SK-N-MC (cell line): ENCODE measurements around the gene NRBF2.

ENCODE experiments used
- EZH2 ChIP-seq: fragments of 200-600 bp; sonication (generic); IDR thresholded peaks from one replicate; pipeline ENCODE4 v1.6.1; 2017; ENCODE audit warnings: antibody characterized with exemption
- FOXP2 ChIP-seq: optimal IDR thresholded peaks from 2 replicates; pipeline ENCODE3; 2011; ENCODE audit warnings: mild to moderate bottlenecking, moderate library complexity; ENCODE audit not compliant: insufficient read depth; ENCODE audit errors: extremely low read length, control extremely low read depth
- POLR2AphosphoS5 ChIP-seq: IDR thresholded peaks from 2 replicates; pipeline ENCODE4 v1.6.1; 2012; ENCODE audit warnings: mild to moderate bottlenecking, low read depth, low read length, borderline replicate concordance

DNA sequence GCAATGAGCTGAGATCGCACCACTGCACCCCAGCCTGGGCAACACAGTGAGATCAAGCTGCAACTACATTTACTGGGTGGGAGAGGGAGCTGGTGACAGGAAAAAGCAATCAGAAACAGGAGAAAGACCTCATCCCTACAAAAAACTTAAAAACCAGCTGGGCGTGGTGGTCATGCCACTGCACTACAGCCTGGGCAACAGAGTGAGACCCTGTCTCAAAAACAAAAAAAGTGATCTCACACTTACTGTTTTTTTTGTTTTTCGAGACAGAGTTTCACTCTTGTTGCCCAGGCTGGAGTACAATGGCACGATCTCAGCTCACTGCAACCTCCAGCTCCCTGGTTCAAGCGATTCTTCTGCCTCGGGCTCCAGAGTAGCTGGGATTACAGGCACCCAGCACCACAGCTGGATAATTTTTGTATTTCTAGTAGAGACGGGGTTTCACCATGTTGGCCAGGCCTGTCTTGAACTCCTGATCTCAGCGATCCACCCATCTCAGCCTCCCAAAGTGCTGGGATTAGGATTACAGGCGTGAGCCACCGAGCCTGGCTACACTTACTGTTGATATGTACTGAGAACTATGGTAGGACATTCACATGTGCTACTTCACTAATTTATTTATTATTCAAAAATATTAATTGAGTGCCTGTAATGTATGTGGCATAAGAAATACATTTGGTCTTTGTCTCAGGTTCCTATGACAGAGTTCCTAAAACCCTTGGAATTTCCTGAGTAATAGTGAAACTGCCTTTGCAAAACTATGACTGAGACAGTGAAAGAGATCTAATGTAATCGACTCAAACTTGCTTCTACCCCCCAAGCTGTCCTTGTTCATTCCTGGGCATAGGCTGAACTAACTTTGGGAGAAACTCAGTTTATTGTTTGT is 27.7 kb upstream of the NRBF2 start:
- TF ChIP-seq POLR2AphosphoS5 (no peak), EZH2 (no peak), FOXP2 (no peak)
